OCI-LY1 (cell line): ENCODE data around the gene SLC9A9.

Source experiments
- EZH2 ChIP-seq: fragments of 200-600 bp; sonication (generic), shearing (Covaris generic); IDR thresholded peaks from 2 replicates; pipeline ENCODE4 v1.8.0; 2017; ENCODE audit warnings: borderline replicate concordance, mixed run types, mild to moderate bottlenecking, antibody characterized with exemption, low read length, moderate library complexity, mixed read lengths
- TF ChIP-seq, protein P1 (sequence below): fragments of 200-600 bp; sonication (generic), shearing (Covaris generic); IDR thresholded peaks from 2 replicates; pipeline ENCODE4 v1.5.1; 2017; ENCODE audit warnings: mild to moderate bottlenecking, antibody characterized with exemption, low read length, moderate library complexity, mixed read lengths

DNA sequence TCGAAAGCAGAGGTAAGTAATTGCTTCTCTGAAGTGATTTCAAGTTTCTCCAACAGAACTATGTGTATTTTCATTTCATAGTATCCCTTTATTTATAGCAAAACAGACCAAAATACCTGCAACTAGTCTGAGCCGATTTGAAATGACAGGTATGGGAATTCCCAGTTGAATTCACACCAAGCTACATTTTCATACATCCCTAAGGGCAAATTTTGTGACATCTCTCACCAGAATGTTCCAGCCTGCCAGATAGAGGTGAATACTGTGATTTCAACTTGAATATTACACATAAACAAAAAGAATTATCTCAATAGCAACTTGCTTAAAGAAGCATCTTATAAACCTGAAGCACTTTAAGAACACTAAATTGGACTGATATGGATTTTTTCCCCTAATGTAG, 235.7 kb downstream of the SLC9A9 start:
- TF ChIP-seq, protein P1, sequence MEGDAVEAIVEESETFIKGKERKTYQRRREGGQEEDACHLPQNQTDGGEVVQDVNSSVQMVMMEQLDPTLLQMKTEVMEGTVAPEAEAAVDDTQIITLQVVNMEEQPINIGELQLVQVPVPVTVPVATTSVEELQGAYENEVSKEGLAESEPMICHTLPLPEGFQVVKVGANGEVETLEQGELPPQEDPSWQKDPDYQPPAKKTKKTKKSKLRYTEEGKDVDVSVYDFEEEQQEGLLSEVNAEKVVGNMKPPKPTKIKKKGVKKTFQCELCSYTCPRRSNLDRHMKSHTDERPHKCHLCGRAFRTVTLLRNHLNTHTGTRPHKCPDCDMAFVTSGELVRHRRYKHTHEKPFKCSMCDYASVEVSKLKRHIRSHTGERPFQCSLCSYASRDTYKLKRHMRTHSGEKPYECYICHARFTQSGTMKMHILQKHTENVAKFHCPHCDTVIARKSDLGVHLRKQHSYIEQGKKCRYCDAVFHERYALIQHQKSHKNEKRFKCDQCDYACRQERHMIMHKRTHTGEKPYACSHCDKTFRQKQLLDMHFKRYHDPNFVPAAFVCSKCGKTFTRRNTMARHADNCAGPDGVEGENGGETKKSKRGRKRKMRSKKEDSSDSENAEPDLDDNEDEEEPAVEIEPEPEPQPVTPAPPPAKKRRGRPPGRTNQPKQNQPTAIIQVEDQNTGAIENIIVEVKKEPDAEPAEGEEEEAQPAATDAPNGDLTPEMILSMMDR, result no peak
- TF ChIP-seq EZH2, result no peak
